Kidney epithelial cell (primary cell): ENCODE results near the gene RFESD. TPM values are rescaled to one million over a fixed set of nuclear protein-coding genes. Genes with fewer than 3 reads are reported as not detected.

Experiments used
- DNase-seq: peaks from one replicate; pipeline ENCODE4 v3.0.0-alpha.2; 2010; ENCODE audit warnings: low read depth
- H3K27me3 ChIP-seq: 2 replicates; pipeline ENCODE4 v1.6.0; 2011; ENCODE audit warnings: low read length; ENCODE audit not compliant: control insufficient read depth, insufficient read depth
- H3K36me3 ChIP-seq: 2 replicates; pipeline ENCODE4 v1.5.1; 2011; ENCODE audit warnings: low read length; ENCODE audit not compliant: control insufficient read depth, insufficient read depth
- H3K4me3 ChIP-seq: 2 replicates; pipeline ENCODE4 v1.5.1; 2011; ENCODE audit warnings: low read depth, mild to moderate bottlenecking, control low read depth, low read length
- total RNA-seq: library from RNA; depleted of rRNA; stranded (reverse); fragments of >200 nt; gene quantifications from 2 replicates; pipeline ENCODE4 v1.2.3, GENCODE V29; 2015
- TF ChIP-seq, protein P1 (sequence below): IDR thresholded peaks from 2 replicates; pipeline ENCODE4 v1.5.1; 2011; ENCODE audit warnings: mild to moderate bottlenecking, moderate library complexity, low read length, control low read depth, inconsistent platforms; ENCODE audit not compliant: insufficient read depth, poor library complexity, severe bottlenecking

RFESD gene
- total RNA-seq, 1 donor from 2014 or later = 0.21 TPM

DNA sequence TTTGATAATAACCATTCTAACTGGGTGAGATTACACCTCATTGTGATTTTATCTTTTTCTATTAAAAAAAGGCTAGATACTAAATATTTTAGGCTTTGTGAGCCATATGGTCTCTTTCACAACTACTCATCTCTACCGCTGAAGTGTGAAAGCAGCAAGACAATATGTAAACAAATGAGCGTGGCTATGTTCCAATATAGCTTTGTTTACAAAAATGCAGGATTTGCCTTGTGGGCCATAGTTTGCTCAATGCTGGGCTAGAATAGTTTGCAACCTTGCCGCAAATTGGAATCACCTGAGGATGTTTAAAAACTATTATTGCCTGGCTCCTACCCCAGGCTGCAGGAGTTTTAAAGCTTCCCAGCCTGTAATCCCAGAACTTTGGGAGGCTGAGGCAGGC is 36.9 kb upstream of the RFESD start:
- H3K36me3 ChIP-seq = no peaks in the 10 kb centered on the region
- DNase-seq = no peak
- H3K4me3 ChIP-seq = no peak overlapping the region
- TF ChIP-seq, protein P1, sequence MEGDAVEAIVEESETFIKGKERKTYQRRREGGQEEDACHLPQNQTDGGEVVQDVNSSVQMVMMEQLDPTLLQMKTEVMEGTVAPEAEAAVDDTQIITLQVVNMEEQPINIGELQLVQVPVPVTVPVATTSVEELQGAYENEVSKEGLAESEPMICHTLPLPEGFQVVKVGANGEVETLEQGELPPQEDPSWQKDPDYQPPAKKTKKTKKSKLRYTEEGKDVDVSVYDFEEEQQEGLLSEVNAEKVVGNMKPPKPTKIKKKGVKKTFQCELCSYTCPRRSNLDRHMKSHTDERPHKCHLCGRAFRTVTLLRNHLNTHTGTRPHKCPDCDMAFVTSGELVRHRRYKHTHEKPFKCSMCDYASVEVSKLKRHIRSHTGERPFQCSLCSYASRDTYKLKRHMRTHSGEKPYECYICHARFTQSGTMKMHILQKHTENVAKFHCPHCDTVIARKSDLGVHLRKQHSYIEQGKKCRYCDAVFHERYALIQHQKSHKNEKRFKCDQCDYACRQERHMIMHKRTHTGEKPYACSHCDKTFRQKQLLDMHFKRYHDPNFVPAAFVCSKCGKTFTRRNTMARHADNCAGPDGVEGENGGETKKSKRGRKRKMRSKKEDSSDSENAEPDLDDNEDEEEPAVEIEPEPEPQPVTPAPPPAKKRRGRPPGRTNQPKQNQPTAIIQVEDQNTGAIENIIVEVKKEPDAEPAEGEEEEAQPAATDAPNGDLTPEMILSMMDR = no peak
- no peaks in the 10 kb centered on the region for H3K27me3 ChIP-seq

DNA sequence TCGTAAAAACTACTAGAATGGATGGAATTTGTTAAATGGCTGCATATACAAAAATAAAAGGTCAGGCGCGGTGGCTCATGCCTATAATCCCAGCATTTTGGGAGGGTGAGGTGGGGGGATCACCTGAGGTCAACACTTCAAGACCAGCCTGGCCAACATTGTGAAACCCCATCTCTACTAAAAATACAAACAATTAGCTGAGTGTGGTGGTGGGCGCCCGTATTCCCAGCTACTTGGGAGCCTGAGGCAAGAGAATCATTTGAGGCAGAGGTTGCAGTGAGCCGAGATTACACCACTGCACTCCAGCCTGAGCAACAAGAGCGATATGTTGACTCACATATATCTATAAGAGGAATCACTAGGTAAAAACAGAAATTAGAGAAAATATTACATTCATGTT is 36.0 kb upstream of the RFESD start:
- no peaks in the 10 kb centered on the region for H3K27me3 ChIP-seq
- TF ChIP-seq, protein P1 = no peak
- no peak overlapping the region for H3K4me3 ChIP-seq
- H3K36me3 ChIP-seq = no peaks in the 10 kb centered on the region
- DNase-seq = no peak

DNA sequence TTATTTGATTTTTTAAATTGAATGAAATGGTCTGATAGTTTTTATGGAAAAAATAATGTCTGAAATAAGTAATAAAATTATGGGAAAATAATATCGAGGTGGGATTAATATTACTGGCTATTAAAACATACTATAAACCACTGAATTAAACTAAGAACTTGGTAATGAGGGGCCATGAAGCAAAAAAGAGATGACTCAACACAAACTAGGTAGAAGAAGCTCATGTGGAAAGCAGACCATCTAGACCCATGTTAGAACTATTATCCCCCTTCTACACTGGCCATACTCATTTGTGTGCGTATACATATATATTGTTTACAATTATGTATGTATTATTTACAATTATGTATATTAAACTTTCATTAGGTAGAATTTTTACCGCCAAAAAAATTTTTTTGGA is 35.2 kb upstream of the RFESD start:
- TF ChIP-seq, protein P1 = no peak
- H3K36me3 ChIP-seq = no peaks in the 10 kb centered on the region

DNA sequence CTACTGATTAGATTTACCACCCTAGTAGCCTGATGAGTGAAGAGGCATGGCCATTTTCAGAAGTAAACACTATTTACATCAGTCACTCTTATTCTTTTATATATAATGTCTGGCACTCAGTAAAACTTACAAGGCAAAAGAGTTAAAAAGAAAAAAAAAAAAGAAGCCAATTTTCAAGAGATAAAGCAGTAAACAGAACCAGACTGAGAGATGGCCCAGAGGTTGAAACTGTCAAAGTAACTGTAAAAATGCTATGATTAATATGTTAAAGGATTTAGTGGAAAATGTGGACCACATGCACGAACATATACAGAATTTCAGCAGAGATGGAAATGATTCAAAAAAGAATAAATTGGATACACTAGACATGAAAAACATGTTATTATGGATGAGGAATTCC is 33.1 kb upstream of the RFESD start:
- H3K27me3 ChIP-seq = no peaks in the 10 kb centered on the region
- TF ChIP-seq, protein P1 = no peak
- no peaks in the 10 kb centered on the region for H3K36me3 ChIP-seq
- no peak overlapping the region for H3K4me3 ChIP-seq
- no peak for DNase-seq

More for the DNA sequence above, 35.2 kb upstream of the RFESD start:
- Histone ChIP-seq H3K27me3 (no peaks in the 10 kb centered on the region), H3K4me3 (no peak overlapping the region)
- DNase-seq = no peak

DNA sequence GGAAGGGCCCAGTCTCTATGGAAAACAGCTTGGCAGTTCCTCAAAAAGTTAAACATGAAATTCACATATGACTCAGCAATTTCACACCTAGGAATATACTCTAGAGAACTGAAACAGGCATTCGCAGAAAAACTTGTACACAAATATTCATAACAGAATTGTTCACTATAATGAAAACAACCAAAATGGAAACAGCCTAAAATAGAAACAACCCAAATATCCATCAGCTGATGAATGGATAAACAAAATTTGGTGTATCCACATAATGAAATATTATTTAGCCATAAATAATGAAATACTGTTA is 31.5 kb upstream of the RFESD start:
- Histone ChIP-seq H3K27me3 (peaks cover 6% of the 10 kb centered on the region), H3K36me3 (no peaks in the 10 kb centered on the region), H3K4me3 (no peak overlapping the region)
- no peak for DNase-seq
- TF ChIP-seq, protein P1 = no peak

DNA sequence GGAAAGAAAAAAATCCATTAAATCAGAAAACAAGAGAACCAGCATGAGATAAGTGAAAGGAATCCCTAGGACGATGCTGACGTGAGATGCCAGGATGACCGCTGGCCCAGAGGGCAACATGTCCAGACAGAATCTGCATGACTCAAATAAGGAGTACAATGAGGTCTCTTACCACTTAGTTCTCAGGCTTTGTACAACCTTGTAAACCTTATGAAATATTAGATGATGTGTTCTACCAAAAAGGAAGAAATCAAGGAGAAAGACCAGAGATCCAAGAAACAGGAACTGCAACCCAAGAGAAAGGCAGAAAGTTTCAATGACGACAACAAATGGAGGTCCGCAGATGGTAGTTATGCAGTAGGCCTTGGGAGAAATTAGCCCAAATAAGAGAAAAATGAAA is 29.5 kb upstream of the RFESD start:
- DNase-seq = no peak
- Histone ChIP-seq H3K27me3 (peaks cover 17% of the 10 kb centered on the region), H3K36me3 (no peaks in the 10 kb centered on the region), H3K4me3 (no peak overlapping the region)
- TF ChIP-seq, protein P1 = no peak
